PC-3 (cell line): ENCODE results near the gene ANGPTL7.

ENCODE experiments used
- EZH2 ChIP-seq: fragments of 300-600 bp; sonication (generic); IDR thresholded peaks from one replicate; pipeline ENCODE4 v1.6.1; 2017; ENCODE audit warnings: antibody characterized with exemption, mild to moderate bottlenecking, low read length; ENCODE audit not compliant: unreplicated experiment
- EZH2phosphoT487 ChIP-seq: fragments of 300-600 bp; sonication (generic); IDR thresholded peaks from 2 replicates; pipeline ENCODE4 v1.6.1; 2018; ENCODE audit warnings: mild to moderate bottlenecking, antibody characterized with exemption, low read length, borderline replicate concordance
- TF ChIP-seq, protein P1 (sequence below): fragments of 300-600 bp; sonication (generic); conservative IDR thresholded peaks from 2 replicates; pipeline ENCODE4 v1.5.1; 2017; ENCODE audit warnings: antibody characterized with exemption, low read depth, mild to moderate bottlenecking, low read length

DNA sequence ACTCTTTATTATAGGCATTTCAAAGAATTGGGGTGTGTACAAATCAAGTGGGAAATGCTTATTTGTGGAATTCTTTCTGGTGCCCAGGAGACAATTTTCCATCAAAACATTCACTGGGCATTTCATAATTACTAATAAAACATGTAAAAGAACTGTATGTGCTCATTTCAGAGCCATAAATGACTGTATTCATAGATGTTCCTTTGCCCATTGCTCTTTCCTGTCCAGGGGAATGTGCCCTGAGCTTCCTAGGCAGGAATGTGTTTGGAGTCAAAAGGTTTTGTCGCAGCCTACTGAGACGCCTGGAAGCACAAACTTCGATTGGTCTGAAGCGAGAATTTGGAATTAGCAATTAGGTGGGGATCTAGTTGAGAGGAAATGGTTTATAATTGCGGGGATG lies 45.8 kb upstream of the ANGPTL7 start:
- TF ChIP-seq, protein P1, sequence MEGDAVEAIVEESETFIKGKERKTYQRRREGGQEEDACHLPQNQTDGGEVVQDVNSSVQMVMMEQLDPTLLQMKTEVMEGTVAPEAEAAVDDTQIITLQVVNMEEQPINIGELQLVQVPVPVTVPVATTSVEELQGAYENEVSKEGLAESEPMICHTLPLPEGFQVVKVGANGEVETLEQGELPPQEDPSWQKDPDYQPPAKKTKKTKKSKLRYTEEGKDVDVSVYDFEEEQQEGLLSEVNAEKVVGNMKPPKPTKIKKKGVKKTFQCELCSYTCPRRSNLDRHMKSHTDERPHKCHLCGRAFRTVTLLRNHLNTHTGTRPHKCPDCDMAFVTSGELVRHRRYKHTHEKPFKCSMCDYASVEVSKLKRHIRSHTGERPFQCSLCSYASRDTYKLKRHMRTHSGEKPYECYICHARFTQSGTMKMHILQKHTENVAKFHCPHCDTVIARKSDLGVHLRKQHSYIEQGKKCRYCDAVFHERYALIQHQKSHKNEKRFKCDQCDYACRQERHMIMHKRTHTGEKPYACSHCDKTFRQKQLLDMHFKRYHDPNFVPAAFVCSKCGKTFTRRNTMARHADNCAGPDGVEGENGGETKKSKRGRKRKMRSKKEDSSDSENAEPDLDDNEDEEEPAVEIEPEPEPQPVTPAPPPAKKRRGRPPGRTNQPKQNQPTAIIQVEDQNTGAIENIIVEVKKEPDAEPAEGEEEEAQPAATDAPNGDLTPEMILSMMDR = no peak
- no peak for TF ChIP-seq EZH2
- TF ChIP-seq EZH2phosphoT487 = no peak
